Measurements from ENCODE around the gene TNK1. TPM values are rescaled to one million over a fixed set of nuclear protein-coding genes. Genes with fewer than 3 reads are reported as not detected.
"Not testable (repeated sequence)": the region's sequence is repeated elsewhere in the genome, so short reads cannot be mapped to it uniquely, and the experiment has no call there.

Gene TNK1
- total RNA-seq, 1 donor from 2014 or later: 2.6 TPM

DNA sequence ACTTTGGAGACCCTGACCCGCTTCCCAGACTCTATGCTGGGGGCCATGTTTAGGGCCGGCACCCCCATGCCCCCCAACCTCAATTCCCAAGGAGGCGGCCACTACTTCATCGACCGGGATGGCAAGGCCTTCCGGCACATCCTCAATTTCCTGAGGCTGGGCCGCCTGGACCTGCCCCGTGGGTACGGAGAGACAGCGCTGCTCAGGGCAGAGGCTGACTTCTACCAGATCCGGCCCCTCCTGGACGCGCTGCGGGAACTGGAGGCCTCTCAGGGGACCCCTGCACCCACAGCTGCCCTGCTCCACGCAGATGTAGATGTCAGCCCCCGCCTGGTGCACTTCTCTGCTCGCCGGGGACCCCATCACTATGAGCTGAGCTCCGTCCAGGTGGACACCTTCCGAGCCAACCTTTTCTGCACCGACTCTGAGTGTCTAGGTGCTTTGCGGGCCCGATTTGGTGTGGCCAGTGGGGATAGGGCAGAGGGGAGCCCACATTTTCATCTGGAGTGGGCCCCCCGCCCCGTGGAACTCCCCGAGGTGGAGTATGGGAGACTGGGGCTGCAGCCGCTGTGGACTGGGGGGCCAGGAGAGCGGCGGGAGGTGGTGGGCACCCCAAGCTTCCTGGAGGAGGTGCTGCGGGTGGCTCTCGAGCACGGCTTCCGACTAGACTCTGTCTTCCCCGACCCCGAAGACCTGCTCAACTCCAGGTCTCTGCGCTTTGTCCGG, 27.8 kb upstream of the TNK1 start:
- intact Hi-C loops (cut with DNase I): loop anchor here (5.0 kb wide), 1 partner anchor 101 kb away; the partner anchor contains the start of genes CTDNEP1 and ELP5
- DNase-seq (ENCODE audit: missing footprints) (no peak), ATAC-seq (no peak)

DNA sequence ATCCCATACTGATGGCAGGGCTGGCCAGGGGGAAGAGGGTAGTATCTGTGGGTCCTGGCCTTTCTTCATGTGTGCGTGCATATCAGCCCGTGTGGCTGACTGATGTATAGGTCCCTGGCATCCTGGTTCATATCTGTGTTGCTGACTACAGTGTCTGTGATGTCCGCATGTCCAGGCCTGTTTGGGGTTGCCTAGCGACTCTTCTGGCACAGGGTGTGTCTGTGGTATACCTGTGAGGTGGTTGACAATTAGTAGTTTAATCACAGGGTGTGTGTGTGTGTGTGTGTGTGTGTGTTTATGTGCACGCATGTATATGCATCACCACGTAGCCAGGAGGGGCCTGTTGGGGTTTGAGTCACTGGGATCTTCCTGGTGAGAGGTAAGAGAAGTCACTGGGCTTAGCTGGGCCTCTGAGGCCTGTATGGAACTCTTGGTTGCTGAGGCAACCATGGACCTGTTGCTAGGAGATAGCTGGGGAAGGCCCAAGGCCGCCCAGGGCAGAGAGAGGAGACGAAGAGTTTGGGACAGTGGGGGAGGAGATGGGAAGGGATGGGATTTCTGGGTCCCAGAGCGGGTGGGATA, 26.5 kb upstream of the TNK1 start:
- DNase-seq (ENCODE audit: missing footprints) (no peak), ATAC-seq (no peak)
- intact Hi-C loops (cut with DNase I): loop anchor here (5.0 kb wide), 1 partner anchor 102 kb away; the partner anchor contains the start of genes CTDNEP1 and ELP5

DNA sequence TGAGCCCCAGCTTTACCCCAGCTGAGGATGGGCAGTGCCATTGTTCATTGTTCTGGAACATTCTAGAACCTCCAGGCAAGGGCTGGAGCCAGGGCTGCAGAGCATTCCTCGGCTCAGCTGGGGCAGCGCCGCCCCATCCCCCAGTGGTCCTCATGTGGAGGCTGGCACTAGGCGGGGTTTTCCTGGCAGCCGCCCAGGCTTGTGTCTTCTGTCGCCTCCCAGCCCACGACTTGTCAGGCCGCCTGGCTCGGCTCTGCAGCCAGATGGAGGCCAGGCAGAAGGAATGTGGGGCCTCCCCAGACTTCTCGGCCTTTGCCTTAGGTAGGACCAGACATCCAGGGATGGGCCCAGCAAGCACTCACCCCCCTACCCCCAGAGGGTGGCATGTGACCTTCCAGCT, 25.8 kb upstream of the TNK1 start, which contains the start of gene TMEM95:
TSS of gene TMEM95 (plus strand) at position 104 of the 400 bp plus-strand sequence. CDS start at position 153, 49 bp downstream.
- intact Hi-C loops (cut with DNase I): loop anchor here (5.0 kb wide), 1 partner anchor 232 kb away; no protein-coding TSS in a partner anchor
- peak; percentile 79 for DNase-seq (ENCODE audit: missing footprints)
- ATAC-seq: no peak

DNA sequence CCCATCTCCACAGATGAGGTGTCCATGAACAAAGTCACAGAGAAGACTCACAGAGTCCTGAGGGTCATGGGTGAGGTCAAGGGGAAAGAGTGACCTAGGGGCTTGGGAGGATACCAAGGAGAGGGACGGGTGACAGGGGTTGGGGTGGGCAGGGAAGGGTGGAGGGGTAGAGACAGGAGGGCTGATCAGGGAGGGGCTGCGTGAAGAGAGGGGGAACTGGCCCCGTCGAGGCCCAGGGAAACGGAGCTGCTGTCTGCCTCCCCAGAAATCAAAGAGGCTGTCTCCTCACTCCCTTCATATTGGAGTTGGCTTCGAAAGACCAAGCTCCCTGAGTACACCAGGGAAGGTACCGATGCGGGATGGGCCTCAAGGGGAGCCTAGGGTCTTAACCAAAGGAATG, 25.3 kb upstream of the TNK1 start:
- ATAC-seq: no peak
- intact Hi-C loops (cut with DNase I): loop anchor here (5.0 kb wide), 1 partner anchor 232 kb away; no protein-coding TSS in a partner anchor
- no peak for DNase-seq (ENCODE audit: missing footprints)

DNA sequence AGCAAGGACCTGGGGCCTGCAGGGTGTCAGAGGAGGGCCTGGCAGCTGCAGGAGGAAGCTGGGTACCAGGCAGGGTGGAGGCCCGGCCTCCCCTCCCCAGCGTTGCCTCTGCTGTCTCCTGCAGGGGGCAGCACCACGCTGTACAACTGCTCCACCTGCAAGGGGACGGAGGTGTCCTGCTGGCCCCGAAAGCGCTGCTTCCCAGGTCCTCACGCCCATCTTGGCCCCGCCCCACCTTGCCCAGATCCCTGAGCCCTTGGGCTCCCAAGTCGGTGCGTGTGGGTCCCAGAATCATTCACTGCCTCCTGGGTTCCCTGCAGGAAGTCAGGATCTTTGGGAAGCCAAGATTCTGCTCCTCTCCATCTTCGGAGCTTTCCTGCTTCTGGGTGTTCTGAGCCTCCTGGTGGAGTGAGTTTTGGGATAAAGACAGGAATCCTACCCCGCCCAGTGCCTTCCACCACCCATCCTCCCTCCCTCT, 24.8 kb upstream of the TNK1 start:
- ATAC-seq (peak; percentile 23), DNase-seq (ENCODE audit: missing footprints) (peak; percentile 92)
- intact Hi-C loops (cut with DNase I): loop anchor here (2.0 to 5.0 kb wide), 3 partner anchors 81 to 231 kb away; partner anchors contain the start of gene SENP3

DNA sequence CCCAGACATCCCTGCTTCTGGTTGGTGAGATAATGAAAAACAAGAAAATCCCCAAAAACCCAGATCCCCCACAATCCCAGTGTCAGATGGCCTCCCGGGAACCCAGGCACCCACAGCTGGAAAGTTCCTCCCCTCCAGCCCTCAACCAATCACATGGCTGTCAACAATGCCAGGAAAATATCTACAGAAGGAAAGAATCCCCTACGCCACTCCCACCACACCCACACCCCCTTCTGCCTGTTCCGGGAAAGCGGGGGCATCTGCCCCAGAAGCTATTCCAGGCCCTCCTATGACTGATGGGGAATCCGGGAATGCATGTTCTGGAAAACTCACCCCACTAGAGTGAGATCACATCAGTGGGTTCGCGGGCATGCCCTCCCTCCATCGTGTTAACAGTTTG, 24.1 kb upstream of the TNK1 start:
- DNase-seq (ENCODE audit: missing footprints): no peak
- intact Hi-C loops (cut with DNase I): loop anchor here (2.0 to 5.0 kb wide), 3 partner anchors 80 to 231 kb away; partner anchors contain the start of gene SENP3
- no peak for ATAC-seq

DNA sequence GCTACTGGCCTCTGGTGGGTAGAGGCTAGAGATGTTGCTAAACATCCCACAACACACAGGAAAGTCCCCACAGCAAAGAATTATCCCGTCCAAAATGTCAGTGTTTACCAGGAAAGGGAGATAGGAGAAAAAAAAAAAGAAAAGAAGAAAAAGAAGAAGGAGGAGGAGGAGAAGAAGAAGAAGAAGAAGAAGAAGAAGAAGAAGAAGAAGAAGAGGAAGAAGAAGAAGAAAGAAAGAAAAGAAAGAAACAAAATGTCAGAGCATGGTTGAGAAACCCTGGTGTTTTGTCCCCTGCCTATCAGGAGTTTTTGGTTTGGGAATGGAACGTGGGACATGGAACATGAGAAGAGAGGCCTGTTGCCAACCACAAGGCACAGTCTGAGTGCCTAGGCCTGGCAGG, 23.5 kb upstream of the TNK1 start:
- ATAC-seq (no peak), DNase-seq (ENCODE audit: missing footprints) (no peak)
- intact Hi-C loops (cut with DNase I): loop anchor here (2.0 to 5.0 kb wide), 3 partner anchors 79 to 230 kb away; partner anchors contain the start of gene SENP3

DNA sequence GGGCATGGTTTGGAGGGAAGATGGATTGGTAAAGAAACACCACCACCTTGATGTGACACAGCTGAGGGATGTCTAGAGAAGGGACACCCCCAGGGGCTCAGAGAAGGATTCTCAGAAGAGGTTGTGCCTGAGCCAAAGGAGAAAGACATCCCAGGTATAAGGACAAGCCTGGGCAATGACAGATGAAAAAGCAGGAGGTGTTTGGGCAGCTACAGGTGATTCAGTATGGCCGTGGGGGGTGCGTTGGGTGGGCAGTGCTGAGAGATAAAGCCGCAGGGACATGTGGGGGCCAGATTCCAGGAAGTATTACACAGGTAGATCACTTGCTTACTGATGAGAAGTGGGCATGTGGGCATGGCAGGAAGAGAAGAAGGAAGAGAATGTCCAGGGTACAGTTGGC, 19.0 kb upstream of the TNK1 start:
- ATAC-seq (no peak), DNase-seq (ENCODE audit: missing footprints) (no peak)
- intact Hi-C loops (cut with DNase I): no loop called here

DNA sequence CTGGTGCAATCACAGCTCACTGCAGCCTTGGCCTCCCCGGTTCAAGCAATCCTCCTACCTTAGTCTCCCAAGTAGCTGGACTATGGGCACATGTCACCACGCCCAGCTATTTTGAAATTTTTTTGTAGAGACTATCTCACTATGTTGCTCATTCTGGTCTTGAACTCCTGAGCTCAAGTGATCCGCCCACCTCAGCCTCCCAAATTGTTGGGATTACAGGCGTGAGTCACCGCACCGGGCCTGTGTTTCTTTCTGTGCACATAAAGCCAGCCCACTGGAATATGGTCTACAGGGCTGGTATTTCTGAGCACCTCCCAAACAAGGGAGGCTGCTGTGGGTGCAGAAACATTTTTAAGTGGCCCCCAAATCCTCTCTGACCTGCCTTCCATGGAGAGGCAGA, 17.6 kb upstream of the TNK1 start:
- DNase-seq (ENCODE audit: missing footprints) (no peak), ATAC-seq (no peak)
- intact Hi-C loops (cut with DNase I): no loop called here

DNA sequence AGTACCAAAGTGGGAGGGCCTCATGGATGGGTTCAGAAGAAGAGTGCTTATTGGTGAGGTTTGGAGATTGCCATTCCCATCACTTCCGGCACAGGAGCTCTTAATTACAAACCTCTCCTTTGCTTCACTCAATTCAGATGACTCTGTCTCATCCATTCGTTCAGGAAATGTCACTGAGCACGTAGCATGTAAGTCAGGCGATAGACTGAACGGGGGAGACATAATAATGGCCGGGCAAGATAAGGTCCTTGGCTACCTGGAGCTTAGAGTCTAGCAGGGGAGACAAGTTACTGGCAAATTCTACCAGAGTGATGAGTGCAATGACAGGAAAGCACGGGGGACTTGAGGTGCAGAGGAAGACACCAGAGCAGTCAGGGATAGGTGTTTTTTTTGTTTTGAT, 14.9 kb upstream of the TNK1 start:
- intact Hi-C loops (cut with DNase I); ATAC-seq; DNase-seq (ENCODE audit: missing footprints): not testable (repeated sequence)

DNA sequence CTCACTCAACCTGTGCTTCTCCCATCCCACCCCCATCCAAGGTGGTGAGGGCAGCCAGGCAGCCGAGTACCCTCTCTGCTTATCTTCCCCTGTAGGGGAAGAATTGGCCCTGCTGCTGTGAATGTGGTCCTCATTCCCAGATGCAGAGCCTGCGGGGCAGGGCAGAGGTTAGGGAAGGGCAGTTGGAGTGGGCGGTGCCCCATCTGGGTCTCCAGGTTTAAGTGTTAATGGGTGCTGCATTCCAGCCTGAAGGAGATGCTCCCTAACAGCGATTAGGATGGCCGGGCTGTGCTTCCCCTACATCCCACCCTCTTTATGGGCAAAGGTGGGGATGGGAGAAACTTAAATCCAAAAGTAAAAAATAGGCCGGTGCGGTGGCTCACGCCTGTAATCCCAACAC, 13.8 kb upstream of the TNK1 start:
- intact Hi-C loops (cut with DNase I): no loop called here
- no peak for DNase-seq (ENCODE audit: missing footprints)

DNA sequence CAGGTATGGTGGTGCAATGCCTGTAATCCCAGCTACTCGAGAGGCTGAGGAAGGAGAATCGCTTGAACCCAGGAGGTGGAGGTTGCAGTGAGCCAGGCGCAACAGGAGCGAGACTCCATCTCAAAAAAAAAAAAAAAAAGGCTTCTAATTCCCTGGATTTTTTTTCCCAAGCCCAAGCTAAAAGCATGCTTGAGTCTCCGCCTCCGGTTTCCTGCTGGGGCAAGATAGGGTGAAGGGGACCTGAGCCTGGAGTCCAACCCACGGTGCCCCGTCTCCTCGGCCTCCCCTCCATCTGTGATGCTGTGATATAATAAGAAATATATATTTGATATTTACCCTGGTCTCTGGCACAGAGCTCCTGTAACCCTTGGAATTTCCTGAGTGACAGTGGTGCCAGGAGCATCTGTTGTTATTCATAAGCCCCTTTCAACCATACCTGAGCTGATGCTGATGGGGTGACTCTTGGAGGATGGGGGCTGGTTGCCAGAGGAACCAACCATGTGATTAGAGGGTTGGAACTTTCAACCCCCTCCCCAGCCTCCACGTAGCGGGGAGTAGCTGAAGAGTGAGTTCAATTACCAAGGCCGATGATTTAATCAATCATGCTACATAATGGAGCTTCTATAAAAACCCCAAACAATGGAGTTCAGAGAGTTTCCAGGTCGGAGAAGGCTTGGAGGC, 12.8 kb upstream of the TNK1 start:
- intact Hi-C loops (cut with DNase I): no loop called here

More for the DNA sequence above, 13.8 kb upstream of the TNK1 start:
- ATAC-seq: no peak

DNA sequence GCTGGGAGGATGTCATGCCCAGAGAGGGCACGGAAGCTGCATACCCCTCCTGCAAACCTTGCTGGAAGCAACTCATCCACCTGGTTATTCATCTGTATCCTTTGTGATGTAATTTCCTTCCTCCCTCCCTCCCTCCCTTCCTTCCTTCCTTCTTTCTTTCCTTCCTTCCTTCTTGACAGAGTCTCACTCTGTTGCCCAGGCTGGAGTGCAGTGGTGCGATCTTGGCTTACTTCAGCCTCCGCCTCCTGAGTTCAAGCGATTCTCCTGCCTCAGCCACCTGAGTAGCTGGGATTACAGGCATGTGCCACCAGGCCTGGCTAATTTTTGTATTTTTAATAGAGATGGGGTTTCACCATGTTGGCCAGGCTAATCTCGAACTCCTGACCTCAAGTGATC, 12.3 kb upstream of the TNK1 start:
- DNase-seq (ENCODE audit: missing footprints); intact Hi-C loops (cut with DNase I); ATAC-seq: not testable (repeated sequence)

More for the DNA sequence above, 12.8 kb upstream of the TNK1 start:
- DNase-seq (ENCODE audit: missing footprints) (no peak), ATAC-seq (no peak)

DNA sequence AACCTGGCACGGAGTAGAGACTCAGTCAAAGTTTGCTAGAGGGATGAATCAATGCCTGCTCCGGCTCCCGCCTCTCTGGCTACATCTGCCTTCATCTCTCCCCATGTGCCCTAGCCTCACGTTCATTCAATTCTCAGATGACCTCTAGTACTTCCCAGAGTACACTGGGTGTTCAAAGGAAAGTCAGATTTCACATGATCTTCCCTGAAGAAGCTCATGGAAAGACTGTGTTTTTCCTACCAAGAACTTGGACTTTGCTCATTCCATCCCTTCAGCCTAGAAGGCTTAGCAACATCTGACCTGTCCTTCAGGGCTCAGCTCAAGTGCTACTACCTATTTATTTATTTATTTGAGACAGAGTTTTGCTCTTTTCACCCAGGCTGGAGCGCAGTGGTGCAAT, 11.1 kb upstream of the TNK1 start:
- ATAC-seq (no peak), DNase-seq (ENCODE audit: missing footprints) (no peak)
- intact Hi-C loops (cut with DNase I): no loop called here

DNA sequence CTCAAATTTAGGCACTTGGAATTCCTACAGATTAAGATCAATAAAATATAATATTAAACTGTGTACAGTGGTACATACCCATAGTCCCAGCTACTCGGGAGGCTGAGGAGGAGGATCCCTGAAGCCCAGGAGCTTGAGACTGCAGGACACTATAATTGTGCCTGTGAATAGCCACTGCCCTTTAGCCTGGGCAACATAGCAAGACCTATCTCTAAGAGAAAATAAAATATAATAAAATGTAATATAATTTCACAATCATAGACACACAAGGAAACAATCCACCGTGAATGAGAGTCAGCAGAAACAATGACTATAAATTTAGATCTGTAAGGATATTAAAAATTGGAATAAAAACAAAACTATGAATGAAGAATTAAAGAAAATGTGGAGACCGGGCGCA, 10.0 kb upstream of the TNK1 start:
- ATAC-seq: no peak
- no peak for DNase-seq (ENCODE audit: missing footprints)
- intact Hi-C loops (cut with DNase I): no loop called here

DNA sequence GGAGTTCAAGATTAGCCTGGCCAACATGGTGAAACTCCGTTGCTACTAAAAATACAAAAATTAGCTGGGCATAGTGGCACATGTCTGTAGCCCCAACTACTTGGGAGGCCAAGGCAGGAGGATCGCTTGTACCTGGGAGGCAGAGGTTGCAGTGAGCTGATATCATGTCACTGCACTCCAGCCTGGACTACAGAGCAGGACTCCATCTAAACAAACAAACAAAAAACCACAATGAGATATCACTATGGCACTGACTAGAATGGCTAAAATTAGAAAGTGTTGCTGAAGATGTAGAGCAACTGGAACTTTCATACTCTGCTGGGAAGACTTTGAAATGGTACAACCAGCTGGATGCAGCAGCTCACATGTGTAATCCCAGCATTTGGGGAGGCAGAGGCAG, 6.5 kb upstream of the TNK1 start:
- intact Hi-C loops (cut with DNase I): no loop called here
- ATAC-seq: no peak
- DNase-seq (ENCODE audit: missing footprints): no peak

DNA sequence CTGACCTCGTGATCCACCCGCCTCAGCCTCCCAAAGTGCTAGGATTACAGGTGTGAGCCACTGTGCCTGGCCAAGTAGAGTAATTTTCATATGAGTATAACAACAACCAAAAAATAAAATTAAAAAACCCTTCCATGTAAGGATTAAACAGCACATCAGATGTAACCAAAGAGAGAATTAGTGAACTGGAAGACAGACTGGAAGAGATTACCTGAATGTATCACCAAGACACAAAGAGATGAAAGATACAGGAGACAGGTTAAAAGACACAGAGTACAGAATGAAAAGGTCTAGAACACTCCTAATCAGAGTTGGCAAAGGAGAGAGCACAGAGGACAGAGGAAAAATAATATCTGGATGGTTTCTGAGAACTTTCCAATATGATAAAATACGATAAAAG, 1.8 kb upstream of the TNK1 start:
- DNase-seq (ENCODE audit: missing footprints) (no peak), ATAC-seq (no peak)
- intact Hi-C loops (cut with DNase I): no loop called here

DNA sequence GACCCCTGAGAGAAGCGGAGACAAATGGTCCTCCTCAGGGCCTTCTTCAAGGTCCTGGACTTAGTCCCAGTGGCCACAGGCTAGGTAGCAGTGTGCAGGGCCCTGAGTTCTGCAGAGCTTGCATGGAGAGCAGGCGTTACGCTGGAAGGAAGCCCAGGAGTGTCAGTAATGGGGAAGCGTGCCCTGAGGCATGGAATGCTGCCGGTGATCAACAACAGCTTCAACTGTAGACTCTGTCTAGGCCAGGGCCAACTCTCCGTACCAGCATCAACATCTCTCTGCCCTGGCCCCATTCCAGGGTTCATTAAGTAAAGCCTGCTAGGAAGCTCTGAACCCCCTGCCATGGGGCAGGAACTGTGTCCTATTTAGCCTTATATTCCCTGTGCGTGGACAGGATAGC, 568 bp upstream of the TNK1 start:
- intact Hi-C loops (cut with DNase I): no loop called here
- DNase-seq (ENCODE audit: missing footprints) (peak; percentile 76), ATAC-seq (peak; percentile 83)

DNA sequence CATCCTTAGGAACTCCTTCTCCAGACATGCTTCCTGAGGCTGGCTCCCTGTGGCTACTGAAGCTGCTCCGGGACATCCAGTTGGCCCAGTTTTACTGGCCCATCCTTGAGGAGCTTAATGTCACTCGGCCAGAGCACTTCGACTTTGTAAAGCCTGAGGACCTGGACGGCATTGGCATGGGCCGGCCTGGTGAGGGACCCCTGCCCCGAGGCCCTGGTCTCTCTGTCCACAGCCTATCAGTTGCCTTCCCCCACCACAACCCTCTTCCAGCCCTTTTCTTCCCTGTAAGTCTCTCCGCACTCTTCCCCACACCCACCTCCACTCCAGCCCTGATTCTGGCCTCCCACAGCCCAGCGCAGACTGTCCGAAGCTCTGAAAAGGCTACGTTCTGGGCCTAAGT, 2.0 kb downstream of the TNK1 start:
- ATAC-seq: no peak
- DNase-seq (ENCODE audit: missing footprints): no peak
- intact Hi-C loops (cut with DNase I): no loop called here

All from Right ventricle myocardium inferior (tissue), 1 donor.